WTC11 (cell line): ENCODE results near the gene CXCL16. TPM values are rescaled to one million over a fixed set of nuclear protein-coding genes. Genes with fewer than 3 reads are reported as not detected.

Source experiments
- total RNA-seq: library from RNA; stranded (reverse); gene quantifications from 3 replicates; pipeline ENCODE4 v1.2.3, GENCODE V29; 2021

Gene CXCL16
- total RNA-seq, 1 experiment from 2014 or later: 3.8 TPM

Other genes with a start within 250 kb of the CXCL16 start
- gene SPNS2, start 241.0 kb downstream of the CXCL16 start, total RNA-seq: 0.87 to 1.4 TPM (median 1.3 TPM) in 3 replicates
- gene MYBBP1A, start 184.5 kb downstream of the CXCL16 start, total RNA-seq: 108 to 163 TPM (median 118 TPM) in 3 replicates
- gene GGT6, start 179.4 kb downstream of the CXCL16 start, total RNA-seq: 0.07 to 0.37 TPM (median 0.18 TPM) in 3 replicates
- 2.7 to 3.8 TPM (median 3.8 TPM) in 3 replicates for gene SMTNL2, start 155.4 kb downstream of the CXCL16 start, total RNA-seq
- gene ALOX15, start 98.2 kb downstream of the CXCL16 start, total RNA-seq: 0.32 to 0.82 TPM (median 0.50 TPM) in 3 replicates
- gene PELP1, start 35.8 kb downstream of the CXCL16 start, total RNA-seq: 177 to 218 TPM (median 178 TPM) in 3 replicates
- gene ARRB2, start 29.3 kb downstream of the CXCL16 start, total RNA-seq: 79.7 to 87.8 TPM (median 81.0 TPM) in 3 replicates
- 18.6 to 21.3 TPM (median 21.2 TPM) in 3 replicates for gene MED11, start 8.5 kb downstream of the CXCL16 start, total RNA-seq
- 0.39 to 0.71 TPM (median 0.63 TPM) in 3 replicates for gene ZMYND15, start 95 bp downstream of the CXCL16 start, total RNA-seq
- gene TM4SF5, start 32.0 kb upstream of the CXCL16 start, total RNA-seq: not detected in 3 replicates
- gene VMO1, start 46.4 kb upstream of the CXCL16 start, total RNA-seq: 1.2 to 2.1 TPM (median 1.7 TPM) in 3 replicates
- 0.41 to 0.44 TPM in 2 of 3 replicates, not detected in the other for gene GLTPD2, start 49.0 kb upstream of the CXCL16 start, total RNA-seq
- gene PSMB6, start 56.2 kb upstream of the CXCL16 start, total RNA-seq: 294 to 305 TPM (median 296 TPM) in 3 replicates
- gene PLD2, start 67.2 kb upstream of the CXCL16 start, total RNA-seq: 51.3 to 64.9 TPM (median 52.1 TPM) in 3 replicates
- gene MINK1, start 93.4 kb upstream of the CXCL16 start, total RNA-seq: 92.1 to 105 TPM (median 96.2 TPM) in 3 replicates
- 8.2 to 8.7 TPM (median 8.7 TPM) in 3 replicates for gene C17orf107, start 159.6 kb upstream of the CXCL16 start, total RNA-seq
- gene CHRNE, start 163.2 kb upstream of the CXCL16 start, total RNA-seq: 0.64 to 0.78 TPM (median 0.70 TPM) in 3 replicates
- not detected in 3 replicates for gene GP1BA, start 192.3 kb upstream of the CXCL16 start, total RNA-seq
- gene SLC25A11, start 200.1 kb upstream of the CXCL16 start, total RNA-seq: 73.7 to 83.3 TPM (median 76.8 TPM) in 3 replicates
- 121 to 143 TPM (median 122 TPM) in 3 replicates for gene RNF167, start 200.3 kb upstream of the CXCL16 start, total RNA-seq
- gene PFN1, start 208.6 kb upstream of the CXCL16 start, total RNA-seq: 1,289 to 1,315 TPM (median 1,307 TPM) in 3 replicates
- 30.9 to 40.3 TPM (median 37.7 TPM) in 3 replicates for gene ENO3, start 211.2 kb upstream of the CXCL16 start, total RNA-seq
- 97.3 to 103 TPM (median 101 TPM) in 3 replicates for gene SPAG7, start 227.9 kb upstream of the CXCL16 start, total RNA-seq
- gene CAMTA2, start 247.7 kb upstream of the CXCL16 start, total RNA-seq: 9.2 to 14.2 TPM (median 12.3 TPM) in 3 replicates